Right lobe of liver (tissue), 6 donors: Measurements from ENCODE around the gene TACO1. TPM values are rescaled to one million over a fixed set of nuclear protein-coding genes. Genes with fewer than 3 reads are reported as not detected.

Experiments
- ATAC-seq, 4 donors: fragments of 200-7000 bp; cut with Tn5 transposase; one replicate each; pipeline ENCODE4 v1.9.1; 2020; ENCODE audit warnings: mild to moderate bottlenecking in 4 of 4, moderate library complexity in 4 of 4
- DNase-seq, 3 donors: peaks; one replicate each; pipeline ENCODE4 v3.0.0-alpha.2; 2020
- H3K27ac ChIP-seq, 3 donors: fragments of 200-600 bp; one replicate each; pipeline ENCODE4 v1.8.0; 2022
- H3K27me3 ChIP-seq, 2 donors: fragments of 200-600 bp; one replicate each; pipeline ENCODE4 v1.8.0; 2022
- H3K36me3 ChIP-seq, 4 donors: fragments of 200-600 bp; sonication (generic) in 1 of 4; one replicate each; pipeline versions ENCODE4 v1.5.1 to v1.8.0; 2017 to 2022; ENCODE audit warnings: control low read depth in 1 of 4
- H3K4me1 ChIP-seq, 4 donors: fragments of 200-600 bp; sonication (generic) in 1 of 4; one replicate each; pipeline versions ENCODE4 v1.5.1 to v1.8.0; 2017 to 2022; ENCODE audit warnings: control low read depth in 1 of 4
- H3K4me3 ChIP-seq, 3 donors: fragments of 200-600 bp; one replicate each; pipeline ENCODE4 v1.8.0; 2022
- H3K9me3 ChIP-seq, 4 donors: fragments of 200-600 bp; sonication (generic) in 1 of 4; one replicate each; pipeline versions ENCODE4 v1.5.1 to v1.8.0; 2017 to 2022; ENCODE audit warnings: control low read depth in 1 of 4
- CTCF ChIP-seq, 4 donors: fragments of 200-600 bp in 3 of 4; fragments of 450-650 bp in 1 of 4; IDR thresholded peaks; one replicate each; pipeline versions ENCODE4 v1.5.1 to v1.8.0; 2016 to 2022; ENCODE audit warnings: antibody characterized with exemption in 4 of 4, mild to moderate bottlenecking in 2 of 4
- POLR2A ChIP-seq: fragments of 450-650 bp; IDR thresholded peaks from one replicate; pipeline ENCODE4 v1.6.1; 2017; ENCODE audit warnings: antibody characterized with exemption, mild to moderate bottlenecking
- WGBS: methylation state at CpG from one replicate; pipeline ENCODE4 v1.1.6; 2018; ENCODE audit warnings: low coverage, low lambda C conversion rate; ENCODE audit not compliant: insufficient coverage; ENCODE audit errors: missing lambda C conversion rate; 5-methylcytosine and 5-hydroxymethylcytosine counted together
- intact Hi-C, 2 donors: fragments of 100-400 bp; cut with DNase I; formaldehyde crosslinking; loops; one replicate each; pipeline versions ENCODE4 v1.11.2 to v1.14.1; 2022
- small RNA-seq, 2 experiments: library from RNA; depleted of rRNA; stranded (forward); fragments of <200 nt; gene quantifications; one replicate each; pipeline ENCODE3, GENCODE V24; 2016
- total RNA-seq, 6 experiments: library from RNA; depleted of rRNA in 2 of 6; stranded (reverse); fragments of >200 nt in 2 of 6; fragmentation: NEBNext Ultra II Directional in 3 of 6; extraction: Animal tissue kit (Norgen Biotek cat#: 25700) in 3 of 6; gene quantifications; one replicate each; pipeline versions ENCODE4 v1.1.0 to v1.2.4, GENCODE V29; 2016 to 2023
- donor health status: DM: no; HTN: yes; CAD: no.
- donor health status: DM: no; HTN: no; CAD: no.
- donor health status: DM: no; HTN: no; CAD: no.
- donor health status: DM: no; HTN: yes; CAD: no.
- donor health status: DM: no; HTN: yes; CAD: no.

The TACO1 gene
- total RNA-seq, 6 experiments from 2014 or later: 30.6 to 46.7 (median 35.5) TPM

- DNase-seq (no peak), ATAC-seq (no peak)
- intact Hi-C loops: no loop called here
- Histone ChIP-seq H3K27ac (no peak overlapping the region), H3K4me1 (peaks cover 0 to 12% (median 0%) of the 10 kb centered on the region in 4 donors), H3K9me3 (no peaks in the 10 kb centered on the region), H3K36me3 (peaks cover 0 to 33% (median 6%) of the 10 kb centered on the region in 4 donors), H3K27me3 (no peaks in the 10 kb centered on the region), H3K4me3 (no peak overlapping the region)
- TF ChIP-seq CTCF (IDR thresholded peaks at IDR 0.05): no peak
- TF ChIP-seq POLR2A: no peak
- WGBS: 56% methylated on average over 2 of the region's 2 CpGs
Measured at GRCh38 chr17:63653050-63653449, 52.4 kb downstream of the TACO1 start.

- intact Hi-C loops: no loop called here
- Histone ChIP-seq H3K27me3 (no peaks in the 10 kb centered on the region), H3K36me3 (peaks cover 0 to 48% (median 7%) of the 10 kb centered on the region in 4 donors), H3K27ac (no peak overlapping the region), H3K4me3 (no peak overlapping the region), H3K4me1 (no peaks in the 10 kb centered on the region), H3K9me3 (no peaks in the 10 kb centered on the region)
- 86% methylated on average over 2 of the region's 3 CpGs for WGBS
- no peak for ATAC-seq
- DNase-seq: no peak
- TF ChIP-seq CTCF (IDR thresholded peaks at IDR 0.05) (no peak), POLR2A (no peak)
Measured at GRCh38 chr17:63657786-63658185, 57.1 kb downstream of the TACO1 start.

Small RNA genes lying within 50 kb of the gene (small RNA-seq; reads per million reads assigned to genes)
- gene RNU6-288P: 0 reads per million in 2 experiments

Other genes with a start within 250 kb of the TACO1 start
- 10 to 100 TPM in 4 of 6 experiments, 1 to 10 TPM in 2; 7.4 to 21.9 (median 11.4) TPM for gene CYB561, start 154.6 kb upstream of the TACO1 start, total RNA-seq
- 1 to 10 TPM in 5 of 6 experiments, under 1 TPM in 1; 0.75 to 9.4 (median 5.1) TPM for gene ACE, start 123.8 kb upstream of the TACO1 start, total RNA-seq
- not detected for gene KCNH6, start 77.5 kb upstream of the TACO1 start, total RNA-seq
- 10 to 100 TPM; 14.9 to 31.0 (median 26.7) TPM for gene DCAF7, start 50.4 kb upstream of the TACO1 start, total RNA-seq
- 10 to 100 TPM; 10.6 to 15.8 (median 13.0) TPM for gene MAP3K3, start 21.5 kb downstream of the TACO1 start, total RNA-seq
- 1 to 10 TPM; 2.8 to 9.4 (median 5.2) TPM for gene LIMD2, start 99.2 kb downstream of the TACO1 start, total RNA-seq
- gene STRADA, start 140.9 kb downstream of the TACO1 start, total RNA-seq: 10 to 100 TPM in 5 of 6 experiments, 1 to 10 TPM in 1; 8.4 to 15.1 (median 13.0) TPM
- gene CCDC47, start 172.7 kb downstream of the TACO1 start, total RNA-seq: 10 to 100 TPM; 45.7 to 69.9 (median 63.6) TPM
- gene DDX42, start 173.3 kb downstream of the TACO1 start, total RNA-seq: 10 to 100 TPM; 28.5 to 45.2 (median 36.2) TPM
- 10 to 100 TPM; 52.7 to 70.9 (median 66.5) TPM for gene PSMC5, start 226.5 kb downstream of the TACO1 start, total RNA-seq
- 10 to 100 TPM; 12.9 to 25.9 (median 19.0) TPM for gene FTSJ3, start 226.8 kb downstream of the TACO1 start, total RNA-seq
- 10 to 100 TPM; 23.8 to 94.5 (median 59.5) TPM for gene SMARCD2, start 241.8 kb downstream of the TACO1 start, total RNA-seq